ENCODE data around the gene SNX33. TPM values are rescaled to one million over a fixed set of nuclear protein-coding genes. Genes with fewer than 3 reads are reported as not detected.

The SNX33 gene
- total and polyA plus RNA-seq, 2 donors (not counting 1 experiment from before 2014, with no cell fraction given), result 0.22 to 0.59 TPM

GRCh38 chr15:75646112-75646943, 1.4 kb upstream of the SNX33 start:
- H3K9me3 ChIP-seq (ENCODE audit: control extremely low read depth in 1 of 3, control insufficient read depth in 2 of 3, insufficient read depth in 1 of 3, low read length in 2 of 3), result peaks cover 0 to 4% (median 0%) of the 10 kb centered on the region in 3 donors
- H3K27ac Mint-ChIP-seq, result no peak overlapping the region
- H3K4me1 ChIP-seq (ENCODE audit: control insufficient read depth in 2 of 2, insufficient read depth in 2 of 2, low read length in 2 of 2), result peaks cover 15 to 17% of the 10 kb centered on the region in 2 donors
- H3K27me3 Mint-ChIP-seq, result peaks cover 14% of the 10 kb centered on the region
- no peaks in the 10 kb centered on the region for H3K36me3 ChIP-seq (replicated peaks in 1 of 2; ENCODE audit: control extremely low read depth in 1 of 2, control insufficient read depth in 1 of 2, extremely low read depth in 1 of 2, insufficient read depth in 2 of 2, low read length in 1 of 2)
- CTCF ChIA-PET, result interaction anchor here (0.6 to 1.6 kb wide), 7 partner anchors 8 to 190 kb away, joined by 3 to 4 read pairs (median 3); partner anchors contain the start of gene SNUPN
- peak overlapping the region; percentile 89 for H3K4me3 Mint-ChIP-seq
- 60% methylated on average over 5 of the region's 5 CpGs for WGBS (ENCODE audit: insufficient coverage)
- no peak for TF ChIP-seq CTCF (IDR thresholded peaks at IDR 0.05)
- no peak for TF ChIP-seq EZH2 (IDR thresholded peaks at IDR 0.05; ENCODE audit: borderline replicate concordance, insufficient read depth, low read depth, low read length, poor library complexity, severe bottlenecking)
- H3K27ac ChIP-seq (ENCODE audit: low read length in 2 of 2), result no peak overlapping the region
- no peaks in the 10 kb centered on the region for H3K79me2 ChIP-seq (ENCODE audit: control insufficient read depth, insufficient read depth, low read length)
- peak overlapping the region; percentile 87 for H2AFZ ChIP-seq (ENCODE audit: insufficient read depth, low read depth, low read length, poor library complexity, severe bottlenecking)
- H3K4me3 ChIP-seq (ENCODE audit: control extremely low read depth in 1 of 5, extremely low read depth in 1 of 5, insufficient read depth in 1 of 5, low read depth in 2 of 5, low read length in 4 of 5), result peak overlapping the region in 2 of 5 experiments; percentile 61 to 76
- no peaks in the 10 kb centered on the region for H3K9me3 Mint-ChIP-seq (ENCODE audit: insufficient read depth)
- DNase-seq, result no peak
- intact Hi-C loops (cut with micrococcal nuclease), result loop anchor here (10.0 kb wide), 1 partner anchor 622 kb away; the partner anchor contains the start of gene PPCDC
- H4K20me1 ChIP-seq (ENCODE audit: control insufficient read depth, insufficient read depth, low read length, poor library complexity, severe bottlenecking), result no peaks in the 10 kb centered on the region
- H3K4me1 Mint-ChIP-seq, result peaks cover 15% of the 10 kb centered on the region
- H3K27me3 ChIP-seq (replicated peaks in 1 of 4; ENCODE audit: control extremely low read depth in 1 of 4, control insufficient read depth in 3 of 4, insufficient read depth in 4 of 4, low read length in 3 of 4), result peaks cover 0 to 28% (median 13%) of the 10 kb centered on the region in 4 experiments
- H3K4me2 ChIP-seq (replicated peaks; ENCODE audit: low read depth, low read length, poor library complexity, severe bottlenecking), result peak overlapping the region; percentile 100
- H3K9ac ChIP-seq (ENCODE audit: low read length), result peak overlapping the region; percentile 77
- ATAC-seq (ENCODE audit: low read depth), result no peak
- POLR2A ChIA-PET, result interaction anchor here (1.2 kb wide), 1 partner anchor 192 kb away, joined by 4 read pairs; no protein-coding TSS in a partner anchor
